HG02884 (cell line): ENCODE results near the gene ATRAID.

Experiments
- ATAC-seq: cut with Tn5 transposase; IDR thresholded peaks from one replicate; pipeline ENCODE4 v1.9.1; 2021; ENCODE audit warnings: mild to moderate bottlenecking, moderate library complexity; ENCODE audit not compliant: unreplicated experiment

The ATRAID gene

GRCh38 chr2:27219091-27219490, 7.2 kb downstream of the ATRAID start:
- no peak for ATAC-seq

- ATAC-seq = no peak
These were observed 8.2 kb downstream of the ATRAID start for GRCh38 chr2:27220091-27220490.

- no peak for ATAC-seq
These were observed 9.3 kb downstream of the ATRAID start for GRCh38 chr2:27221166-27221565.

GRCh38 chr2:27222407-27222806, 10.6 kb downstream of the ATRAID start:
- no peak for ATAC-seq

GRCh38 chr2:27223416-27223815, 11.6 kb downstream of the ATRAID start:
- ATAC-seq = no peak

- no peak for ATAC-seq
These were observed 13.7 kb downstream of the ATRAID start for GRCh38 chr2:27225526-27225925.

GRCh38 chr2:27227501-27227900, 15.7 kb downstream of the ATRAID start:
- no peak for ATAC-seq

- no peak for ATAC-seq
These were observed 20.1 kb downstream of the ATRAID start for GRCh38 chr2:27231921-27232320.

GRCh38 chr2:27233341-27233740, 21.5 kb downstream of the ATRAID start:
- ATAC-seq = no peak

GRCh38 chr2:27236136-27236535, 24.3 kb downstream of the ATRAID start:
- no peak for ATAC-seq

- no peak for ATAC-seq
These were observed 24.8 kb downstream of the ATRAID start for GRCh38 chr2:27236626-27237025.

- no peak for ATAC-seq
These were observed 25.6 kb downstream of the ATRAID start for GRCh38 chr2:27237341-27237945.

- no peak for ATAC-seq
These were observed 27.1 kb downstream of the ATRAID start for GRCh38 chr2:27238976-27239375.

GRCh38 chr2:27240406-27240805, 28.6 kb downstream of the ATRAID start:
- ATAC-seq = no peak

- no peak for ATAC-seq
These were observed 30.1 kb downstream of the ATRAID start for GRCh38 chr2:27241761-27242613.

GRCh38 chr2:27242614-27242951, 30.7 kb downstream of the ATRAID start:
- no peak for ATAC-seq

GRCh38 chr2:27243391-27244130, 31.7 kb downstream of the ATRAID start:
- ATAC-seq = no peak

GRCh38 chr2:27245116-27245515, 33.3 kb downstream of the ATRAID start:
- no peak for ATAC-seq

- ATAC-seq = no peak
These were observed 33.8 kb downstream of the ATRAID start for GRCh38 chr2:27245626-27246025.

GRCh38 chr2:27247893-27248292, 36.1 kb downstream of the ATRAID start:
- ATAC-seq = no peak

- no peak for ATAC-seq
These were observed 37.5 kb downstream of the ATRAID start for GRCh38 chr2:27249159-27249890.
